Activated T-helper 1 cell treated with anti-CD3 and anti-CD28 coated beads, Interleukin-12 subunit alpha, Interleukin-12 subunit beta, Interleukin-2, Interleukin-4 antibody, amounts not matched to agents 30 ng/mL and 10 ng/mL and 1 ng/mL, durations not matched to agents 14 hours and 24 hours and 36 hours (primary cell): ENCODE results near the gene HAO1. TPM values are rescaled to one million over a fixed set of nuclear protein-coding genes. Genes with fewer than 3 reads are reported as not detected.

Experiments used
- DNase-seq: peaks from one replicate; pipeline ENCODE4 v3.0.0; 2021; ENCODE audit warnings: low spot score
- H3K27ac Mint-ChIP-seq: one replicate; pipeline ENCODE4 v1.8.0; 2021; ENCODE audit warnings: mild to moderate bottlenecking, mixed read lengths
- H3K27me3 Mint-ChIP-seq: one replicate; pipeline ENCODE4 v1.8.0; 2022; ENCODE audit warnings: mild to moderate bottlenecking, moderate library complexity, mixed read lengths; ENCODE audit not compliant: insufficient read depth
- H3K36me3 Mint-ChIP-seq: one replicate; pipeline ENCODE4 v1.8.0; 2021; ENCODE audit warnings: low read depth, mixed read lengths
- H3K4me1 Mint-ChIP-seq: one replicate; pipeline ENCODE4 v1.8.0; 2021; ENCODE audit warnings: low read depth, mixed read lengths
- H3K4me3 Mint-ChIP-seq: one replicate; pipeline ENCODE4 v1.8.0; 2021; ENCODE audit warnings: mild to moderate bottlenecking, moderate library complexity, mixed read lengths
- H3K9me3 Mint-ChIP-seq: one replicate; pipeline ENCODE4 v1.8.0; 2021; ENCODE audit warnings: mixed read lengths
- intact Hi-C: fragments of 100-400 bp; cut with micrococcal nuclease; formaldehyde crosslinking; loops from one replicate; pipeline ENCODE4 v1.15.1; 2024
- total RNA-seq: library from RNA; stranded (reverse); gene quantifications from 2 replicates; pipeline ENCODE4 v1.2.3, GENCODE V29; 2022

The HAO1 gene
- total RNA-seq, 1 donor from 2014 or later, result not detected

DNA sequence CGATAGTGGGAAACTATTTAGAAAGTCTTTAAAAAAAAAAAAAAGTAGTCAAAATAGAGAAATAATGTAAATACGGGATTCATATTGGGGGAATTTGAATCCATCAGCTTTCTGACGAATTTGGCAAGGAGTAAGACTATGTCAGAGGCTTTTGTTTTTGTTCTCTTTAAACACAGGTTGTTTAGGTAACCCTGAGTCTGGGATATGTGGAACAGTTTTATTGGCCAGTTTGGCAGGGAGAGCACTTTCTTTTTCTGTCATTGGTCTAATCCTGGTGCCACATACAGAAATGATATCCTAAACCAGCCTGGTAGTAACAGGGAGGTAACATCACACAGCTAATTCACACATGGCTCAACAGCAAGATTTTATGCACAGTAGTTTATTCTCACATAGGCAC is 27.7 kb downstream of the HAO1 start:
- intact Hi-C loops, result no loop called here

DNA sequence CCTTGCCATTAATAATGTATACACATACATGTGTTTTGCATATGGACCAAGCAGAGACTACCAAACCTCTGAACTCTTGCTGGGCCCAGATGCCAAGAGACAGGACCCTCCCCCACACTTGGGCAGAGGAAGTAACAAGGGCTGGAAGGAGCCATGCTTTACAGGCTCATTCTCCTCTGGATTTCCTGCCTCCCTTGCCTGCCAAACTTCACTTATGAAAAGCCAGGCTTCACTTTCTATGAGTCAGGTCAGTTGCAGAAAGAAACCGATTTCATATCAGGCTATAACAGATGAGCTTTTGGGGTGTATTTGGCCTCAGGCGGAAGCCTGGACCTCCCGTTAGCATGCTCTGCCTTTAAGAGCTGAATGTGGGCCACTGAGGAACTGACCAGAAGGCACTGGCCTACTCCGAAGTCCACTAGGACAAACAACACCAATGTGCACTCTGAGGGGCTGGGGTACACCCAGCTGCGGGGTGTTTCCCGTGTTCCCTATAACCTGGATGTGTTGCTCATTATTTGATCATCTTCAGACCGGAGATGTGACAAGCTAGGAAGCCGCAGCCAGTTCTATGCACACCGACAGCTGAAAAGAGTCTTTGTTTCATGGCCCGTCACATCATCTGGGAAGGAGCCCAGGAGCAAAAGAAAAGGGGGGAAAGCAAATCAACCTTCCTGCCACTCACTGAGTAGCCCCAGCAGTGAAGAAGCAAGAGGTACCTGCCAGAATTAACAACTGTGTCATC is 28.5 kb downstream of the HAO1 start:
- Mint-ChIP-seq H3K27me3 (no peaks in the 10 kb centered on the region), H3K36me3 (no peaks in the 10 kb centered on the region), H3K4me1 (no peaks in the 10 kb centered on the region), H3K9me3 (no peaks in the 10 kb centered on the region), H3K27ac (no peak overlapping the region), H3K4me3 (no peak overlapping the region)
- intact Hi-C loops, result no loop called here
- DNase-seq, result no peak

More for the DNA sequence above, 27.7 kb downstream of the HAO1 start:
- Mint-ChIP-seq H3K27me3 (no peaks in the 10 kb centered on the region), H3K9me3 (no peaks in the 10 kb centered on the region), H3K4me1 (no peaks in the 10 kb centered on the region), H3K27ac (no peak overlapping the region), H3K4me3 (no peak overlapping the region), H3K36me3 (no peaks in the 10 kb centered on the region)
- DNase-seq, result no peak

GRCh38 chr20:7908905-7909304 is 31.4 kb downstream of the HAO1 start:
- no peaks in the 10 kb centered on the region for H3K36me3 Mint-ChIP-seq
- H3K27ac Mint-ChIP-seq, result no peak overlapping the region
- H3K9me3 Mint-ChIP-seq, result no peaks in the 10 kb centered on the region
- no peaks in the 10 kb centered on the region for H3K4me1 Mint-ChIP-seq
- intact Hi-C loops, result no loop called here
- no peaks in the 10 kb centered on the region for H3K27me3 Mint-ChIP-seq
- H3K4me3 Mint-ChIP-seq, result no peak overlapping the region
- DNase-seq, result no peak

- H3K36me3 Mint-ChIP-seq, result no peaks in the 10 kb centered on the region
- no peaks in the 10 kb centered on the region for H3K27me3 Mint-ChIP-seq
These were observed 36.8 kb downstream of the HAO1 start for GRCh38 chr20:7903429-7903828.

DNA sequence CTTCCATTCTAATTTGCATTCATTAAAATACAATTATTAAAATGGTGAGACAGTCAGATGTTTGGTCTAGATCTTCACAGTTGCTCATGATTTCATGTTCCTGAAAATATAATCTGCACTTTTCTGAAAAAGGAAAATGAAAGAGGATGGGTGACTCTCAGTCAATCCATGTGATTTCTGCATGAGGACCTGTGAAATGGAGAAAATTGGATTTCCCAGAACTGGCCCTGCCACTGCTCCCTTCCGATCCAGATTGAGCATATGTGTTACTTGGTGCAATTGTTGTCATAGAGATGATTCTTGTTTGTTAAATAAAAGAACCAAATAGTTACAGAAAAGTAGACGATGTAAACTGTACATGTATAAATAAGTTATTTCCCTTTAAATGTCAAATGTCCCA is 37.4 kb downstream of the HAO1 start:
- no peak for DNase-seq
- Mint-ChIP-seq H3K27me3 (no peaks in the 10 kb centered on the region), H3K36me3 (no peaks in the 10 kb centered on the region), H3K4me3 (no peak overlapping the region), H3K4me1 (no peaks in the 10 kb centered on the region), H3K27ac (no peak overlapping the region), H3K9me3 (no peaks in the 10 kb centered on the region)
- intact Hi-C loops, result no loop called here

More at GRCh38 chr20:7903429-7903828, 36.8 kb downstream of the HAO1 start:
- Mint-ChIP-seq H3K4me3 (no peak overlapping the region), H3K27ac (peak overlapping the region; percentile 37), H3K9me3 (no peaks in the 10 kb centered on the region), H3K4me1 (no peaks in the 10 kb centered on the region)
- intact Hi-C loops, result no loop called here
- no peak for DNase-seq

DNA sequence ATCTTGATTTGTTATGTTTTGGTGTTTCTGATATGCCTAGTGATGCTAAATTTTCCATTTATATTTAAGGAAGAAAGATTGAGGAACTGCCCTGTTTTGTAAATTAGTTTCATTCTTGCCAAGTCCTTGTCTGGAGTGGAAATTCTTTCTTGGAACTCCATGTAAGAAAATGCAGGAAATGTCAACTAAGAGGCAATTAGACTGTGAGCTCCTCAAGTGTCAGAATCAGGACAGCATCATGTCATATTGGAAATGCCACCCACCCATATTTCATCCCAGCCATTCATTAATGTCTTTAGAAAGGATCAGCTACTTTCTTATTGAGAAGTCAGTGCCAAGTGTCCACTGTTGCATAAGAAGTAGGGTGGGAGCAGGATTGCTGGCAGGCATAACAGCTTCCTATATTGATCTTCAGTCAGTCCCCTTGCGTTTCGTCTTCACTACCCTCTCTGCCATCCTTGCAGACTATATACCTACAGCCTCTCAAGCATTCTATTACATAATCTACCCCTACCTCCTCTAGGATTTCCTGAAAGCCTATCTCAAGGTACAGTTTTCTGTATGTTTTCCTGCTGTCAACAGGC is 42.4 kb downstream of the HAO1 start:
- Mint-ChIP-seq H3K27me3 (no peaks in the 10 kb centered on the region), H3K4me3 (no peak overlapping the region), H3K36me3 (no peaks in the 10 kb centered on the region), H3K9me3 (no peaks in the 10 kb centered on the region), H3K27ac (no peak overlapping the region), H3K4me1 (no peaks in the 10 kb centered on the region)
- intact Hi-C loops, result no loop called here
- DNase-seq, result no peak

DNA sequence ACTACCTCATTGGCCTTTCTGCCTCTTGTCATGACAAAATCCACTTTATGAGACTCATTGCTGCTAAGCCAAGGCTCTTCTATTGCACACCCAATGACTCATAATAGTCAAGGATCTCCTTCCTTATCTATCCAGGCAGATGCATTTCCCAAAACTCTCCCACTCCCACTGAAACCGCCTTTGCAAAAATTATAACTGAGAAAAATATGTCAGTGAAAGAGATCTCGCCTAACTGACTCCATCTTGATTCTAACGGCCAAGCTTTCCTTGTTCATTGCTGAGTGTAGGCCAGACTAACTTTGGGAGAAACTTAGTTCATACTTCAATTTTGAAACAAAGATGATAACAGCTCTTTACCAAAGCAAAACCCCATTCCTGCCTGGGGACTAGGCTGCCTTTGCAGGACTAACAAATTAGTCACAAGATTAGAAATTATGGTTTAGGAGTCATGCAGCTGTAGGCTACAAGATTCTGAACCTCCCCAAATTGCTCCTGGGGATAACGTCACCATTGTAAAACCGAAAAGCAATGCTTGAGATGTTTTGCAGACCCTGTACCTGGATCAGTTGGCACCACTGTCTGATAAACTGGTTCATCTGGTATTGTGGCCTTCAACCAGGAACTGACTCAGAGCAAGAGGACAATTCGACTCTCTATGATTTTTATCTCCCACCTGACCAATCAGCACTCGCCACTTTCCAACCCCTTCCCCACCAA is 47.1 kb downstream of the HAO1 start:
- no peak overlapping the region for H3K27ac Mint-ChIP-seq
- no peak for DNase-seq
- no peak overlapping the region for H3K4me3 Mint-ChIP-seq
- no peaks in the 10 kb centered on the region for H3K4me1 Mint-ChIP-seq
- H3K36me3 Mint-ChIP-seq, result no peaks in the 10 kb centered on the region
- intact Hi-C loops, result no loop called here
- H3K9me3 Mint-ChIP-seq, result no peaks in the 10 kb centered on the region
- no peaks in the 10 kb centered on the region for H3K27me3 Mint-ChIP-seq

- H3K4me1 Mint-ChIP-seq, result no peaks in the 10 kb centered on the region
- no peaks in the 10 kb centered on the region for H3K27me3 Mint-ChIP-seq
- DNase-seq, result no peak
- H3K9me3 Mint-ChIP-seq, result no peaks in the 10 kb centered on the region
- no peak overlapping the region for H3K4me3 Mint-ChIP-seq
- intact Hi-C loops, result no loop called here
- H3K27ac Mint-ChIP-seq, result no peak overlapping the region
- no peaks in the 10 kb centered on the region for H3K36me3 Mint-ChIP-seq
These were observed 48.6 kb downstream of the HAO1 start for GRCh38 chr20:7891705-7892104.

- Mint-ChIP-seq H3K27ac (no peak overlapping the region), H3K9me3 (no peaks in the 10 kb centered on the region), H3K4me1 (no peaks in the 10 kb centered on the region), H3K36me3 (no peaks in the 10 kb centered on the region), H3K4me3 (no peak overlapping the region), H3K27me3 (no peaks in the 10 kb centered on the region)
- intact Hi-C loops, result no loop called here
- DNase-seq, result no peak
These were observed 50.5 kb downstream of the HAO1 start for GRCh38 chr20:7889736-7890135.

- Mint-ChIP-seq H3K9me3 (no peaks in the 10 kb centered on the region), H3K4me3 (no peak overlapping the region), H3K4me1 (no peaks in the 10 kb centered on the region), H3K27me3 (no peaks in the 10 kb centered on the region), H3K36me3 (no peaks in the 10 kb centered on the region), H3K27ac (no peak overlapping the region)
- intact Hi-C loops, result no loop called here
- no peak for DNase-seq
These were observed 56.5 kb downstream of the HAO1 start for GRCh38 chr20:7883741-7884140.

DNA sequence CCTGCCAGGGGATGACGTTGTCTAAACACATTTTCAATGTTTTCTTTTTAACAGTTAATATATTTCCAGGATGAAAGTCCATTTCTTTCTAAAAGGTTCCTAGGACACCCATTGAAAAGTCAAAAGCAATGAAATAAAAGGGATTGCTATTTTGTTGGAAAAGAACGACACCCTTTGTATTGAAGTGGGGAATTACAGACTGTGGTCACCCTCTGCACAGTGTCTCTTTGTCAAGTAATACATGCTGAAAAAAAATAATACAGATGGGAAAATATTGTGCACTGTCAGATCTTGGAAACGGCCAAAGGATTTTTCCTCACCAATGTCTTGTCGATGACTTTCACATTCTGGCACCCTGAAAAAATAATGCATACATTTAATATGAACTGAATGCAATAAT is 56.9 kb downstream of the HAO1 start:
- H3K27ac Mint-ChIP-seq, result no peak overlapping the region
- no peaks in the 10 kb centered on the region for H3K27me3 Mint-ChIP-seq
- H3K4me3 Mint-ChIP-seq, result no peak overlapping the region
- DNase-seq, result no peak
- no peaks in the 10 kb centered on the region for H3K9me3 Mint-ChIP-seq
- intact Hi-C loops, result no loop called here
- no peaks in the 10 kb centered on the region for H3K4me1 Mint-ChIP-seq
- no peaks in the 10 kb centered on the region for H3K36me3 Mint-ChIP-seq

DNA sequence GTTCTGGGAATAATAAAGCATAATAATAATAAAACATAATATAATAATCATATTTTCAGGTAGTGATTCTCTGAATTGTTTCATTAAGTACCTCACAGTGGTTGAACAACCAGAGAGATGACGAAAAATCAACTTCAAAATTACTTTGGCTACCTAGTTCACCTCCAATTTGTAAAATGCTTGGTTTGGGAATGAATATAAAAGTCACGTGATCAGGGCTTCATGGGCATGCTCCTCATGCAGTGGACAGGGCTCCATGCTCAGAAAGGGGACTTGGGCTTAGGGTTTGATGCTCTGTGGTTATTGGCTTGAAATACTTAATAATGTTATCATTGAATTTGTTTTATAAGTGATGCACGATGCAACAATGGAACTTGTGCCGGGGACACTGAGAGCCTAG is 58.2 kb downstream of the HAO1 start:
- intact Hi-C loops, result no loop called here
- H3K27me3 Mint-ChIP-seq, result no peaks in the 10 kb centered on the region
- H3K27ac Mint-ChIP-seq, result no peak overlapping the region
- no peak for DNase-seq
- H3K36me3 Mint-ChIP-seq, result no peaks in the 10 kb centered on the region
- H3K9me3 Mint-ChIP-seq, result no peaks in the 10 kb centered on the region
- no peaks in the 10 kb centered on the region for H3K4me1 Mint-ChIP-seq
- no peak overlapping the region for H3K4me3 Mint-ChIP-seq

- no peaks in the 10 kb centered on the region for H3K9me3 Mint-ChIP-seq
- no peak for DNase-seq
- H3K36me3 Mint-ChIP-seq, result no peaks in the 10 kb centered on the region
- H3K27me3 Mint-ChIP-seq, result no peaks in the 10 kb centered on the region
- no peak overlapping the region for H3K27ac Mint-ChIP-seq
- no peak overlapping the region for H3K4me3 Mint-ChIP-seq
- H3K4me1 Mint-ChIP-seq, result no peaks in the 10 kb centered on the region
- intact Hi-C loops, result no loop called here
These were observed 58.7 kb downstream of the HAO1 start for GRCh38 chr20:7881551-7881950.
